GM21381 (cell line): Measurements from ENCODE around the gene GRID2IP.
"Not testable (repeated sequence)": the region's sequence is repeated elsewhere in the genome, so short reads cannot be mapped to it uniquely, and the experiment has no call there.

ENCODE experiments used
- ATAC-seq: cut with Tn5 transposase; IDR thresholded peaks from one replicate; pipeline ENCODE4 v1.9.1; 2021; ENCODE audit warnings: mild to moderate bottlenecking, moderate library complexity; ENCODE audit not compliant: unreplicated experiment

Gene GRID2IP

GRCh38 chr7:6495597-6496262 lies 55.5 kb downstream of the GRID2IP start:
- ATAC-seq, result no peak

DNA sequence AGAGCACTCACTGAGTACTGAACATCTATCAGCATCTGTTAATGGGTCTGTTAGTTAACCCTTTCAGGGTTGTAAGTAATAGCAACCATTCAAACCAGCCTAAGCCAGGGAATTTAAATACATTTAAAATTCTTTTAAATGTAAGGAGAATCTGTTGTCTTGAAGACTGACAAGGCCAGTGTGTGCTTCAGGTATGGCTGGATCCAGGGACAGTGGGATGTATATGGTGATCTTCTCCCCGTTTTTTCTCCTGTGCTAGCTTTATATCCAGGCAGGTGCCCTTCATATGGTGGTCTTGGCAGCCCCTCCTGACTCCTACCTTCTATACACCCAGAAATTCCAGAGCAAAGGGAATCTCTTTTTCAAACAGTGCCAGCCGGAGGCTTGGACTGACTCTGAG lies 56.9 kb downstream of the GRID2IP start:
- no peak for ATAC-seq

DNA sequence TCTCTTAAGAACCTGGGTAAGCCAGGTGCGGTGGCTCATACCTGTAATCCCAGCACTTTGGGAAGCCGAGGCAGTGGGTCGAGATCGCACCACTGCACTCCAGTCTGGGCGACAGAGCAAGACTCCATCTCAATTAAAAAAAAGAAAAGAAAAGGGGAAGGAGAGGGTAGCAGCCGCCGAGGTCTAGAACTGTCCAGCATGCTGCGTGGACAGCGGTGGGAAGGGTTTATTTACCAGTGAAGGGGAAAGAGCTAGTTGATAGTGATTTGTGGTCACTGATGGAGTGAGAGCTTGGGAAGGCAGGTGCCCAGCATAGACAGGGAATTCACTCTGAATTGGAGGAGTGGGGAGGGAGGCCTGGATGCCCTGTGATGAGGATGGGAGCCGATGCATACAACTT lies 60.1 kb downstream of the GRID2IP start:
- ATAC-seq, result no peak

- no peak for ATAC-seq
Measured at GRCh38 chr7:6489612-6490011, 61.6 kb downstream of the GRID2IP start.

- ATAC-seq, result no peak
Measured at GRCh38 chr7:6487184-6487545, 64.1 kb downstream of the GRID2IP start.

DNA sequence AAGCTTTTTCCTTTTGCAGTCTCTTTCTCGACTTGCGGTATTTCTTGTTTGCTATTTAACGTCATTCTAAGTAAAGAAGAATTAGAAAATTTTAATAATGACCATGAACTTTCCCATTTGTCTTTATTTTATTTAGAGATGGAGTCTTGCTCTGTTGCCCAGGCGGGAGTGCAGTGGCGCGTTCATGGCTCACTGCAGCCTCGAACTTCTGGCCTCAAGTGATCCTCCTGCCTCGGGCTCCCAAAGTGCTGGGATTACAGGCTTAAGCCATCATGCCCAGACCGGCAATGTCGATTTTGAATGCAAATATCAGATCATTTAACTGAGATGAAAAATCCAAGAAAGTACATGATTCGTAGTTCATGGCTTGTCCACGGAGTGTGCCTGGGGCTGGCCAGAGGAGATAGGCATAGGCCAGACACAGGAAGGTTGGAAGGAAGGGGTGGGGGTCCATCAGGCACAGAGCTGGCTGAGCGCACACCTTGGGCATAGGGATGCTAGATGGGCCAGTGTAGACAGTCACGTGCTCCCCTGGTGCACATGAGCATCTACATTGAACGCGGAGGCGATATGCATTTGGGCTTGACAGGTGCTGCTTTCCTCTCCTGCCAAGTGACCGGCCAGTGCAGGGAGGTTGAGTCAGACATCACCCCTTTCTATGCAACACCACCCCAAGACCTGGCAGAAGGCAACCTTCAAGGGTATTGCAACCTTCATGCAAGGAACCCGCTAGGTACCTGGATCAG lies 64.7 kb downstream of the GRID2IP start:
- ATAC-seq, result no peak

GRCh38 chr7:6482743-6483119 lies 68.5 kb downstream of the GRID2IP start:
- no peak for ATAC-seq

DNA sequence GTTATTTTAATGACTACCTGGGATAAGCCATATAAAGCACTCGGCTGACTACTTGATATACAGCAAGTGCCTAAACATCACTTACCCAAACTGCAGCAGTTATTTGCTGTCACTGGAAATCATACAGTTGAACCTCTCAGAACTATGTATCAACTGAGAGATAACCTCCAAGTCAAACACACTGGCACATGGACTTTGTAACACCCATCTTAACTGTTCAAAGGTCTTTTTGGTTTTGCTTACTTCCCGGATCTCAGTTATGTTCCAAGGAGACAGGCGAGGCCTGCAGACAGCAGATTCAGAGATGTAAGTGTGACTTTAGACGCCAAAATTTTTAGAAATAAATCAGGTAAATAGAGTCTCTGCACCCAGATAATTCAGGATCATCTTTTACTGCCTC lies 69.0 kb downstream of the GRID2IP start:
- ATAC-seq, result no peak

DNA sequence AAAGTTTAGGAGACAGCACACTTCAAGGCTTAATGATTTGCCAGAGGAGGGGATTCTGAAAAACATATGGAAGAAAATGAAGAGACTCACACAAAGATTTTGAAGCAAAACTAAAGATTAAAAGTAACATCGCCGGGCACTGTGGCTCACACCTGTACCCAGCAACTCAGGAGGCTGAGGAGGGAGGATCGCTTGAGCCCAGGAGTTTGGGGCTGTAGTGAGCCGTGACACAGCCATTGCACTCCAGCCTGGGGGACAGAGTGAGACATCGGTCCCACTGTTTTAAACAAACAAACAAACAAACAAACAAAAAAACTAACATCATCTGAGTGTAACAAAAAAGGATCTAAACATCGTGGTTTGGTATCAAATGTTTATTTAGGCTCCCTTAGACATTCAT lies 69.8 kb downstream of the GRID2IP start:
- no peak for ATAC-seq

DNA sequence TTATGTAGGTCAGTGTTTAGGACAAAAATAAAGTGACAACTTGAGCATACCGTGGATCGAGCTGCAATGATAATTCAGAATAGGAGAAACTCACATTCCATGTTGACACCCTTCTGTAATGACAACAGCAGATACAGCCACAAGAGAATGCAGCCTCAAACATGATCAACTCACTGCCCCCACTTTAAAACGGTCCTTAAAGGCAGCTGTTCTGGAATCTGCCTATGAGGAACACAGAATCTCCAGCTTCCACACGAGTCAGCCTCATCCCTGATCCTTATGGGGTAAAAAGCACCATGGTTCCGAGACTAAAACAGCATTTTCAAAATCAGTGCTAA lies 71.0 kb downstream of the GRID2IP start:
- no peak for ATAC-seq

DNA sequence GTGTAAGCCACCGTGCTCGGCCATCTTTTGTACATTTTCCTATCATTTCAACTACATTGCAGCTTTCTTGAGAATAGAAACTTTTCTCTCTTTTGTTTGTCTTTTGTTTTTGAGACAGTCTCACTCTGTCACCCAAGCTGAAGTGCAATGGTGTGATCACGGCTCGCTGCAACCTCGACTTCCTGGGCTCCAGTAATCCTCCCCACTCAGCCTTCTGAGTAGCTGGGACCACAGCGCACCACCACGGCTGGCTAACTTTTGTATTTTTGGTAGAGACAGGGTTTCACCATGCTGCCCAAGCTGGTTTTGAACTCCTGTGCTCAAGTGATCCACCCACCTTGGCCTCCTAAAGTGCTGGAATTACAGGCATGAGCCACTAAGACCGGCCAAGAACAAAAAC lies 72.2 kb downstream of the GRID2IP start:
- no peak for ATAC-seq

DNA sequence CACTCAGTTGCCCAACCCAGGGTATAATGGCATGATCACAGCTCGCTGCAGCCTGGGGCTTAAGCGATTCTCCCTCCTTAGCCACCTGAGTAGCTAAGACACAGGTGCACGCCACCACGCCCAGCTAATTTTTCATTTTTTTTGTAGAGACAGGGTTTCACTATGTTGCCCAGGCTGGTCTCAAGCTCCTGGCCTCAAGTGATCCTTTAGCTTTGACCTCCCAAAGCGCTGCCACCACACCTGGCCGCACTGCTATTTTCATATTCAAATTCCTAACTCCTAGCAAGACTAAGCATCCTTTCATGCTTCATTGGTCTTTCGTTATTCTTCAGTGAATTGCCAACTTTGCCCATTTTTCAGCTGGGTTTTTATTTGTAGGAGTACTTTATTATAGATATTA lies 73.1 kb downstream of the GRID2IP start:
- no peak for ATAC-seq

DNA sequence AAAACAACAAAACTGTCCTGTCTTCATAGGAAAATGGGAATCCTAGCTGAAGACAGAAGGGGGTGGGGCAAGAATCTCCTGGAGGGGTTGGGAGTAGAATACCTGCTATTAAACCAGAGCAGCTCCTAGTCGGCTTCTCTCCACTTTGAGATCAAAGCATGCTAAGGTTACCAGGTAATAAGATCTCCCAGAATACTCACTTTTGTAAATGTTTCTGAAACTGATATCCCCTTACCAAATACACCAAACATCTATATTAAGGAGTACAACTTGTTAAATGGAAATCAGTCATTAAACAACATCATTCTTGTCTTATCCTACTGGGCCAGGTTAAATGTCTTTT lies 74.0 kb downstream of the GRID2IP start:
- ATAC-seq, result no peak

DNA sequence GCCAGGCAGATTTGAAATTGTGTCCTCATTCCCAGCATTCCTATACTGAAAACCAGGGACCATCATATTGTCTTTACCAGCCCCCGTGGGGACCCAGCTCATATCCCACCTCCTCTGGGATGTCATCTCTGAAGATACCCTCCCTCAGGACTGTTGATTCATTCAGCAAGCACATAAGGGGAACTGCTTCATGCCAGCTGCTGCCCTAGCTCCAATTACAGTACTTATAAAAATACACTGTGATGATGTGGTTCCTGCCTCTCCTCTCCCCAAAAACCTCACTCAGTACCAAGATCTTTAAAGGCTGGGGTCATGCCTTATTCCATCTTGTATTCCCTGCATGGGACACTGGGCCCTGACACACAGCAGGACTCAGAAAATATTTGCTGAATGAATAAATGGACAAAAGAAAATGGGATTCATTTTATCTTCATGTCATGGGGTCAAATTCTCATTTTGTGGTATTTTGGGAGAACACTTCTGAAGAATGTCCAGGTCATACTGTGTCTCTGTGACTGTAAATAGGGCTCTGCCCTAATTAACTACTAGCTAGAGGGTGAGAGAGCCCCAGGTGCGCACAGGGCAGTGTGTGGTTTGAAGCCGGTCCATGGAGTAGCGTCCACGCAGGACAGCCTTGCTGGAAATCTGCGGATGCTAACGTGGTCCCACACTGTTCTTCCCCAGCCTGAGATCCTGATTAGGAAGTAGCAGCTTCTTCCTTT lies 74.5 kb downstream of the GRID2IP start:
- ATAC-seq, result no peak

DNA sequence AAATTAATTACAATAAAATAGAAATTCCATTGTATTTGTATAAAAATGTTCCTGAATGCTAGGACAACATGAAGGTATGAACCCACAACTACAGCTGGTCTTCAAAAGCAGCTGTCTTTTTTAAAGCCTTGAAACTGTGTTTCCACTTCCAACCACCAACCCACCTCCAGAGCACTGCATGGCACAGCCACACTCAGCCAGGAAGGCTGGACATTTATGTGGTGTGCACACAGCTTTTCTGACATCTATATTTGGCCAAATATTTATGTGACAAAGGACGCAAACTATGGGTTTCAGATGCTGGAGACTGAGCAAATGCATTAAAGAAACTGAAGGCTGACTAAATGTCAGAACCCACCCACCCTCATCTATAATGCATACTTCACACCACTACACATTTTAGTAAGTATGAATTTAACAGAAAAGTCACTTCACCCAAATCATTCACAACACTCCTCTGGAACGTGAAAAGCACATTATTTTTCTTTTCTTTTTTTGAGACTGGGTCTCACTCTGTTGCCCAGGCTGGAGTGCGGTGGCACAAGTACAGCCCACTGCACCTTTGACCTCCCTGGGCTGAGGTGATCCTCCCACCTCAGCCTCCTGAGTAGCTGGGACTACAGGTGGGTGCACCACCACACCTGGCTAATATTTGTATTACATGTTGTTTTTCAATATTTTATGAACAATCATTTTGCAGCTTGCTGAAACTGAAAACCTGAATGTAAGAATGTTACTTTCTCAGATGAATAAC lies 75.7 kb downstream of the GRID2IP start:
- no peak for ATAC-seq

DNA sequence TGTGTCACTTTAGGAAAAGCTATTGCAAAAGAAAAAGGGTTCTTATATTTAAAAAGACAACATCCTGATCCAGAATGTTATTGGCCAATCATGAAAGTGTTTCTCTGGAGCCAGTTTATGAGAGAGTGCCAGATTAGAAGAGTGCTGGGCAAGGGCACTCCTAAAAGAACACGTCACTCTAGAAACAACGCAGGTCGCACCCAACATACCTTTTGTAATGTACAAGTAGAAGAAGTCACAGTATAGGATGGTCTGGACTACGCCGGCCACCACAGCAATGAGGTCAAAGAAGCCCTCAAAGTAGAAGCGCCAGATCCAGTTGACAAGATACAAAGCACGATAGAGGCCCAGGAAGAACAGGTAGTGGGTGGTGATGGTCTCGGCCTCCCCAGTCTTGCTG lies 85.4 kb downstream of the GRID2IP start:
- no peak for ATAC-seq

DNA sequence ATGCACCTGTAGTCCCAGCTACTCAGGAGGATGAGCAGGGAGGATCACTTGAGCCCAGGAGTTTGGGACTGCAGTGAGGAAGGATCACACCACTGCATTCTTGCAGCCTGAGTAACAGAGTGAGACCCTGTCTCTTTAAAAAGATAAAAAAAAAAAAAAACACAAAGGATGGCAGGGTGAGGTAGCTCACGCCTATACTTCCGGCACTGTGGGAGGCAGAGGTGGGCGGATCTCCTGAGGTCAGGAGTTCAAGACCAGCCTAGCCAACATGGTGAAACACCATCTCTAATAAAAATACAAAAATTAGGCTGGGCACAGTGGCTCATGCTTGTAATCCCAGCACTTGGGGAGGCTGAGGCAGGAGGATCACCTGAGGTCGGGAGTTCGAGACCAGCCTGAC lies 87.7 kb downstream of the GRID2IP start:
- not testable (repeated sequence) for ATAC-seq

DNA sequence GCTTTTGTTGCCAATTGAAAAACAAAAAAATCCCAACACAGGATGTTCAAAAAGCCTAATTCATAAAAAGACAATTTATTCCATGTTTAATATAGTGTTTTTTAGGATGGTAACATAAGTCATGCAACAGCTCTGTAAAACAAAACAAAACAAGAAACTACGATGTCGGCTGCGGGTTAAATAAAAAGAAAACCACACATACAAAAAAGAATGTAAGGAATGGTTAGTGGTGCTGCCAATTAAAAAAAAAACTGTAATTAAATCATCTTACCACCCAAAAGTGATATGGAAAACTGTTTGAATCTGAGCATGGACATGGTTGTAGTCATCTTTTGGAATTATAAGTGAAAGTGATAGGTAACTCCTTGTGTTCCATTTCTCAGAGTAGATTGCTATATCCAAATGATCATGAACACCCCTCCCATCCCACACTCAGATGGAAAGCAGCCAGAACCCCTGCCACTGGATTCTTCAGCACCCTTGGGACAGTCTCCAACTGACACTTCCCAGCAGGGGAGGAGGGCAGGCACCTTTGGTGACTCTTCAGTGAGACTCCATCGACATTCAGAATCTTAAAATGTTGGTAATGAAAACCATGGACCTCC lies 89.2 kb downstream of the GRID2IP start:
- no peak for ATAC-seq

GRCh38 chr7:6460990-6461584 lies 90.2 kb downstream of the GRID2IP start:
- ATAC-seq, result no peak

- ATAC-seq, result no peak
Measured at GRCh38 chr7:6460303-6460702, 91.0 kb downstream of the GRID2IP start.

- ATAC-seq, result not testable (repeated sequence)
Measured at GRCh38 chr7:6458676-6459075, 92.6 kb downstream of the GRID2IP start.
